ENCODE measurements around the gene CRB1. TPM values are rescaled to one million over a fixed set of nuclear protein-coding genes. Genes with fewer than 3 reads are reported as not detected.

The CRB1 gene
- total RNA-seq, 1 donor from 2014 or later = 2.6 TPM

DNA sequence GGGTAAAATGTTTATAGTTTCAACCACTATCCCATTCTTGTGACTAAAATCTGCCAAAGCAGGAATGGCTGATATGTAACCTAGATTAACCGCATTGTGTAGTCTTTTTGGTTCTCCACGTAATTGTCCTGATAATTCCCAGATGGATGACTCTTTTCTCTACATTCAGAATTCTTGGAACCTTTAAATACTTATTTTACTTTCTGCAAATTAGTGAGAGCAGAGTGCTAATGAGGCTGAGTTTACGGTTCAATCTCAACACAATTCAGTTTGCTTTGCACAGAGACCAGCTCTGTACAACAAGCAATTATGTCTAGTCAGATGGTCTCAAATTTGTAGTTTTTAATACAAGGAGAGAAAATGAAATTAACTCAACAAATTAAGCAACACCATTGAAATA lies 9.1 kb downstream of the CRB1 start:
- no peaks in the 10 kb centered on the region for H3K9me3 Mint-ChIP-seq
- no peaks in the 10 kb centered on the region for H3K4me1 ChIP-seq
- H3K36me3 Mint-ChIP-seq = no peaks in the 10 kb centered on the region
- no peaks in the 10 kb centered on the region for H3K27me3 Mint-ChIP-seq (ENCODE audit: insufficient read depth, low read depth)
- no peaks in the 10 kb centered on the region for H3K79me2 ChIP-seq (ENCODE audit: low read depth)
- no peak overlapping the region for H3K4me3 ChIP-seq
- no peaks in the 10 kb centered on the region for H3K4me1 Mint-ChIP-seq
- H3K4me3 Mint-ChIP-seq = no peak overlapping the region
- no peak overlapping the region for H2AFZ ChIP-seq (replicated peaks)
- no peak overlapping the region for H3K27ac Mint-ChIP-seq
- H4K20me1 ChIP-seq (ENCODE audit: low read depth) = no peaks in the 10 kb centered on the region
- H3K9me3 ChIP-seq (ENCODE audit: low read depth) = no peaks in the 10 kb centered on the region
- H3K27ac ChIP-seq = no peak overlapping the region
- no peaks in the 10 kb centered on the region for H3K36me3 ChIP-seq
- H3F3A ChIP-seq (ENCODE audit: low read depth) = no peaks in the 10 kb centered on the region
- TF ChIP-seq EZH2 (IDR thresholded peaks at IDR 0.05) (no peak), EZH2phosphoT487 (IDR thresholded peaks at IDR 0.05) (no peak)
- TF ChIP-seq, protein P1, sequence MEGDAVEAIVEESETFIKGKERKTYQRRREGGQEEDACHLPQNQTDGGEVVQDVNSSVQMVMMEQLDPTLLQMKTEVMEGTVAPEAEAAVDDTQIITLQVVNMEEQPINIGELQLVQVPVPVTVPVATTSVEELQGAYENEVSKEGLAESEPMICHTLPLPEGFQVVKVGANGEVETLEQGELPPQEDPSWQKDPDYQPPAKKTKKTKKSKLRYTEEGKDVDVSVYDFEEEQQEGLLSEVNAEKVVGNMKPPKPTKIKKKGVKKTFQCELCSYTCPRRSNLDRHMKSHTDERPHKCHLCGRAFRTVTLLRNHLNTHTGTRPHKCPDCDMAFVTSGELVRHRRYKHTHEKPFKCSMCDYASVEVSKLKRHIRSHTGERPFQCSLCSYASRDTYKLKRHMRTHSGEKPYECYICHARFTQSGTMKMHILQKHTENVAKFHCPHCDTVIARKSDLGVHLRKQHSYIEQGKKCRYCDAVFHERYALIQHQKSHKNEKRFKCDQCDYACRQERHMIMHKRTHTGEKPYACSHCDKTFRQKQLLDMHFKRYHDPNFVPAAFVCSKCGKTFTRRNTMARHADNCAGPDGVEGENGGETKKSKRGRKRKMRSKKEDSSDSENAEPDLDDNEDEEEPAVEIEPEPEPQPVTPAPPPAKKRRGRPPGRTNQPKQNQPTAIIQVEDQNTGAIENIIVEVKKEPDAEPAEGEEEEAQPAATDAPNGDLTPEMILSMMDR (IDR thresholded peaks at IDR 0.05) = no peak
- no peak overlapping the region for H3K4me2 ChIP-seq
- no peak for DNase-seq (ENCODE audit: low spot score)
- H3K9ac ChIP-seq = no peak overlapping the region
- no peaks in the 10 kb centered on the region for H3K27me3 ChIP-seq

DNA sequence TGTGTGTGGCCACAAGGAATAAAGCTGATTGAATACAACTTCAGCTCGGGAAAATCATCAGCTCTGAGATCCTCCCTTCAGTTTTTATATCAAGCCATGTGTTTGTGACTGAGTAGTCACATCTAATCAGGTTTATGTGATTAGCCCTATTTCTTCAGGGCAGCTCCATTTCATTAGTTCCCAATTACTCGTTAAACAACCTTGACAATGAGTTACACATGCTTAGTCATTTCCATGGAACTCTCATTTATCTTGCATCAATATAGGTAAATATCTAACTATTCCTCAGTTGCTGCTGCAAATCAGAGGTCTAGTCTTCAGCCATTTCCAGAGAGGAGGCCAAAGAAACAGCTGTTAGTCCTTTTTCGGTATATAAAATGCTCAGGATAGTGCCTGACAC lies 16.3 kb downstream of the CRB1 start:
- Mint-ChIP-seq H3K27ac (no peak overlapping the region), H3K4me3 (no peak overlapping the region), H3K27me3 (ENCODE audit: insufficient read depth, low read depth) (no peaks in the 10 kb centered on the region), H3K4me1 (no peaks in the 10 kb centered on the region), H3K36me3 (no peaks in the 10 kb centered on the region), H3K9me3 (no peaks in the 10 kb centered on the region)
- H3K27ac ChIP-seq = no peak overlapping the region
- no peaks in the 10 kb centered on the region for H3F3A ChIP-seq (ENCODE audit: low read depth)
- H3K36me3 ChIP-seq = no peaks in the 10 kb centered on the region
- H3K9ac ChIP-seq = no peak overlapping the region
- H3K9me3 ChIP-seq (ENCODE audit: low read depth) = no peaks in the 10 kb centered on the region
- no peaks in the 10 kb centered on the region for H4K20me1 ChIP-seq (ENCODE audit: low read depth)
- no peak for DNase-seq (ENCODE audit: low spot score)
- no peak for TF ChIP-seq EZH2phosphoT487 (IDR thresholded peaks at IDR 0.05)
- TF ChIP-seq, protein P1 (IDR thresholded peaks at IDR 0.05) = no peak
- no peak for TF ChIP-seq EZH2 (IDR thresholded peaks at IDR 0.05)
- no peak overlapping the region for H3K4me2 ChIP-seq
- H3K79me2 ChIP-seq (ENCODE audit: low read depth) = no peaks in the 10 kb centered on the region
- H3K4me3 ChIP-seq = no peak overlapping the region
- no peaks in the 10 kb centered on the region for H3K4me1 ChIP-seq
- H2AFZ ChIP-seq (replicated peaks) = no peak overlapping the region
- H3K27me3 ChIP-seq = no peaks in the 10 kb centered on the region

- Mint-ChIP-seq H3K27ac (no peak overlapping the region), H3K36me3 (no peaks in the 10 kb centered on the region), H3K4me1 (no peaks in the 10 kb centered on the region), H3K9me3 (no peaks in the 10 kb centered on the region), H3K27me3 (ENCODE audit: insufficient read depth, low read depth) (no peaks in the 10 kb centered on the region), H3K4me3 (no peak overlapping the region)
- Histone ChIP-seq H3K4me1 (no peaks in the 10 kb centered on the region), H3K27me3 (no peaks in the 10 kb centered on the region), H3K4me2 (no peak overlapping the region), H3K27ac (no peak overlapping the region), H3K79me2 (ENCODE audit: low read depth) (no peaks in the 10 kb centered on the region), H3K9ac (no peak overlapping the region), H2AFZ (replicated peaks) (no peak overlapping the region), H3K36me3 (no peaks in the 10 kb centered on the region), H3F3A (ENCODE audit: low read depth) (no peaks in the 10 kb centered on the region), H3K9me3 (ENCODE audit: low read depth) (no peaks in the 10 kb centered on the region), H3K4me3 (no peak overlapping the region), H4K20me1 (ENCODE audit: low read depth) (no peaks in the 10 kb centered on the region)
- DNase-seq (ENCODE audit: low spot score) = no peak
- TF ChIP-seq, protein P1 (IDR thresholded peaks at IDR 0.05) = no peak
- TF ChIP-seq EZH2 (IDR thresholded peaks at IDR 0.05) (no peak), EZH2phosphoT487 (IDR thresholded peaks at IDR 0.05) (no peak)
Observed at GRCh38 chr1:197284966-197285365, 16.9 kb downstream of the CRB1 start.

Data from neural progenitor cell (in vitro differentiated cells).